Measurements from ENCODE around the gene BCL11B.
"Not testable (repeated sequence)": the region's sequence is repeated elsewhere in the genome, so short reads cannot be mapped to it uniquely, and the experiment has no call there.

The BCL11B gene

GRCh38 chr14:99236386-99237138, 35.4 kb downstream of the BCL11B start:
- DNase-seq = no peak

GRCh38 chr14:99235582-99236320, 36.2 kb downstream of the BCL11B start:
- DNase-seq = no peak

GRCh38 chr14:99234961-99235571, 36.9 kb downstream of the BCL11B start:
- DNase-seq = peak; percentile 92

- DNase-seq = no peak
These were observed 37.6 kb downstream of the BCL11B start for GRCh38 chr14:99234355-99234754.

GRCh38 chr14:99233222-99234035, 38.6 kb downstream of the BCL11B start:
- no peak for DNase-seq

GRCh38 chr14:99232714-99233214, 39.2 kb downstream of the BCL11B start:
- no peak for DNase-seq

GRCh38 chr14:99231850-99232713, 39.9 kb downstream of the BCL11B start:
- DNase-seq = peak; percentile 91

- DNase-seq = no peak
These were observed 40.7 kb downstream of the BCL11B start for GRCh38 chr14:99231161-99231849.

- peak; percentile 60 for DNase-seq
These were observed 41.5 kb downstream of the BCL11B start for GRCh38 chr14:99230208-99231151.

GRCh38 chr14:99229654-99230207, 42.3 kb downstream of the BCL11B start:
- peak; percentile 71 for DNase-seq

GRCh38 chr14:99228760-99229159, 43.2 kb downstream of the BCL11B start:
- not testable (repeated sequence) for DNase-seq

GRCh38 chr14:99226687-99227086, 45.3 kb downstream of the BCL11B start:
- DNase-seq = no peak

- no peak for DNase-seq
These were observed 46.4 kb downstream of the BCL11B start for GRCh38 chr14:99225436-99226203.

GRCh38 chr14:99224948-99225347, 47.0 kb downstream of the BCL11B start:
- no peak for DNase-seq

GRCh38 chr14:99224116-99224910, 47.7 kb downstream of the BCL11B start:
- no peak for DNase-seq

GRCh38 chr14:99221445-99221844, 50.6 kb downstream of the BCL11B start:
- DNase-seq = no peak

- no peak for DNase-seq
These were observed 54.7 kb downstream of the BCL11B start for GRCh38 chr14:99217066-99217955.
